Measurements from ENCODE around the gene SEC24B.

DNA sequence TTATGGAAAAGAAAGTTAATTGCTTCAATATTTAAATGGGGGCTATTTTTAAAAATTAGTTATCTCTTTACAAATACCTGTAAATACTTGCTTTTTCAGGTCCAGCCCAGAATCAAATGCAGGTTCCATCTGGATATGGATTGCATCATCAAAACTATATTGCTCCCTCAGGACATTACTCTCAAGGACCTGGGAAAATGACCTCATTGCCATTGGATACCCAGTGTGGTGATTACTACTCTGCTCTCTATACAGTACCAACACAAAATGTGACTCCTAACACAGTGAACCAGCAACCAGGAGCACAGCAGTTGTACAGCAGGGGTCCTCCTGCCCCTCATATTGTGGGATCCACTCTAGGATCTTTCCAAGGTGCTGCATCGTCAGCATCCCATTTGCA, 29.2 kb downstream of the SEC24B start:
- no peak for TF ChIP-seq POLR2A (IDR thresholded peaks at IDR 0.05)
- TF ChIP-seq, protein P1, sequence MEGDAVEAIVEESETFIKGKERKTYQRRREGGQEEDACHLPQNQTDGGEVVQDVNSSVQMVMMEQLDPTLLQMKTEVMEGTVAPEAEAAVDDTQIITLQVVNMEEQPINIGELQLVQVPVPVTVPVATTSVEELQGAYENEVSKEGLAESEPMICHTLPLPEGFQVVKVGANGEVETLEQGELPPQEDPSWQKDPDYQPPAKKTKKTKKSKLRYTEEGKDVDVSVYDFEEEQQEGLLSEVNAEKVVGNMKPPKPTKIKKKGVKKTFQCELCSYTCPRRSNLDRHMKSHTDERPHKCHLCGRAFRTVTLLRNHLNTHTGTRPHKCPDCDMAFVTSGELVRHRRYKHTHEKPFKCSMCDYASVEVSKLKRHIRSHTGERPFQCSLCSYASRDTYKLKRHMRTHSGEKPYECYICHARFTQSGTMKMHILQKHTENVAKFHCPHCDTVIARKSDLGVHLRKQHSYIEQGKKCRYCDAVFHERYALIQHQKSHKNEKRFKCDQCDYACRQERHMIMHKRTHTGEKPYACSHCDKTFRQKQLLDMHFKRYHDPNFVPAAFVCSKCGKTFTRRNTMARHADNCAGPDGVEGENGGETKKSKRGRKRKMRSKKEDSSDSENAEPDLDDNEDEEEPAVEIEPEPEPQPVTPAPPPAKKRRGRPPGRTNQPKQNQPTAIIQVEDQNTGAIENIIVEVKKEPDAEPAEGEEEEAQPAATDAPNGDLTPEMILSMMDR (IDR thresholded peaks at IDR 0.05): no peak
- no peak for TF ChIP-seq EP300 (IDR thresholded peaks at IDR 0.05)
- TF ChIP-seq POLR2AphosphoS5 (IDR thresholded peaks at IDR 0.05): no peak
